Stimulated activated effector memory CD8-positive, alpha-beta T cell treated with anti-CD3 and anti-CD28 coated beads, Interleukin-12 subunit alpha, Interleukin-12 subunit beta, amount 100 ng/mL, for 72 hours (primary cell): ENCODE data around the gene MAPKBP1.
A peak's percentile ranks its signal among the peaks of the same experiment; 100 is the strongest.
"Not testable (repeated sequence)": the region's sequence is repeated elsewhere in the genome, so short reads cannot be mapped to it uniquely, and the experiment has no call there.

Source experiments
- ATAC-seq: fragments of 150-1000 bp; cut with Tn5 transposase; 2 replicates; pipeline ENCODE4 v1.10.0; 2021
- DNase-seq, 2 donors: peaks; one replicate each; pipeline ENCODE4 v3.0.0; 2021 to 2022; ENCODE audit warnings: low spot score in 2 of 2
- H3K27ac Mint-ChIP-seq: one replicate; pipeline ENCODE4 v1.8.0; 2022; ENCODE audit warnings: mild to moderate bottlenecking, mixed read lengths
- H3K36me3 Mint-ChIP-seq: one replicate; pipeline ENCODE4 v1.8.0; 2022; ENCODE audit warnings: mild to moderate bottlenecking, mixed read lengths
- H3K4me1 Mint-ChIP-seq: one replicate; pipeline ENCODE4 v1.8.0; 2022; ENCODE audit warnings: mixed read lengths
- H3K4me3 Mint-ChIP-seq: one replicate; pipeline ENCODE4 v1.8.0; 2022; ENCODE audit warnings: mild to moderate bottlenecking, mixed read lengths
- H3K9me3 Mint-ChIP-seq: one replicate; pipeline ENCODE4 v1.8.0; 2022; ENCODE audit warnings: mixed read lengths

The MAPKBP1 gene, protein sequence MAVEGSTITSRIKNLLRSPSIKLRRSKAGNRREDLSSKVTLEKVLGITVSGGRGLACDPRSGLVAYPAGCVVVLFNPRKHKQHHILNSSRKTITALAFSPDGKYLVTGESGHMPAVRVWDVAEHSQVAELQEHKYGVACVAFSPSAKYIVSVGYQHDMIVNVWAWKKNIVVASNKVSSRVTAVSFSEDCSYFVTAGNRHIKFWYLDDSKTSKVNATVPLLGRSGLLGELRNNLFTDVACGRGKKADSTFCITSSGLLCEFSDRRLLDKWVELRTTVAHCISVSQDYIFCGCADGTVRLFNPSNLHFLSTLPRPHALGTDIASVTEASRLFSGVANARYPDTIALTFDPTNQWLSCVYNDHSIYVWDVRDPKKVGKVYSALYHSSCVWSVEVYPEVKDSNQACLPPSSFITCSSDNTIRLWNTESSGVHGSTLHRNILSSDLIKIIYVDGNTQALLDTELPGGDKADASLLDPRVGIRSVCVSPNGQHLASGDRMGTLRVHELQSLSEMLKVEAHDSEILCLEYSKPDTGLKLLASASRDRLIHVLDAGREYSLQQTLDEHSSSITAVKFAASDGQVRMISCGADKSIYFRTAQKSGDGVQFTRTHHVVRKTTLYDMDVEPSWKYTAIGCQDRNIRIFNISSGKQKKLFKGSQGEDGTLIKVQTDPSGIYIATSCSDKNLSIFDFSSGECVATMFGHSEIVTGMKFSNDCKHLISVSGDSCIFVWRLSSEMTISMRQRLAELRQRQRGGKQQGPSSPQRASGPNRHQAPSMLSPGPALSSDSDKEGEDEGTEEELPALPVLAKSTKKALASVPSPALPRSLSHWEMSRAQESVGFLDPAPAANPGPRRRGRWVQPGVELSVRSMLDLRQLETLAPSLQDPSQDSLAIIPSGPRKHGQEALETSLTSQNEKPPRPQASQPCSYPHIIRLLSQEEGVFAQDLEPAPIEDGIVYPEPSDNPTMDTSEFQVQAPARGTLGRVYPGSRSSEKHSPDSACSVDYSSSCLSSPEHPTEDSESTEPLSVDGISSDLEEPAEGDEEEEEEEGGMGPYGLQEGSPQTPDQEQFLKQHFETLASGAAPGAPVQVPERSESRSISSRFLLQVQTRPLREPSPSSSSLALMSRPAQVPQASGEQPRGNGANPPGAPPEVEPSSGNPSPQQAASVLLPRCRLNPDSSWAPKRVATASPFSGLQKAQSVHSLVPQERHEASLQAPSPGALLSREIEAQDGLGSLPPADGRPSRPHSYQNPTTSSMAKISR (N-terminal part only)

GRCh38 chr15:41774062-41774881, at the start of gene MAPKBP1:
TSS of gene MAPKBP1 (plus strand) at chr15:41774484. CDS start at chr15:41775276, 792 bp downstream.
- Mint-ChIP-seq H3K9me3 (no peaks in the 10 kb centered on the region), H3K36me3 (peaks cover 4% of the 10 kb centered on the region), H3K4me3 (peak within 1 kb of the TSS; percentile 90), H3K27ac (peak within 1 kb of the TSS; percentile 96), H3K4me1 (peaks cover 54% of the 10 kb centered on the region)
- DNase-seq, result peak; percentile 91 to 98
- ATAC-seq, result peak; percentile 92

GRCh38 chr15:41727143-41727542, 47.1 kb upstream of the MAPKBP1 start:
- Mint-ChIP-seq H3K4me1 (no peaks in the 10 kb centered on the region), H3K4me3 (no peak overlapping the region), H3K9me3 (no peaks in the 10 kb centered on the region), H3K27ac (no peak overlapping the region), H3K36me3 (peaks cover 39% of the 10 kb centered on the region)
- ATAC-seq (no peak), DNase-seq (no peak)

- not testable (repeated sequence) for H3K4me1 Mint-ChIP-seq, H3K4me3 Mint-ChIP-seq, DNase-seq, H3K27ac Mint-ChIP-seq, ATAC-seq, H3K9me3 Mint-ChIP-seq
- peaks cover 45% of the 10 kb centered on the region for H3K36me3 Mint-ChIP-seq
Observed at GRCh38 chr15:41728061-41728460, 46.2 kb upstream of the MAPKBP1 start.

DNA sequence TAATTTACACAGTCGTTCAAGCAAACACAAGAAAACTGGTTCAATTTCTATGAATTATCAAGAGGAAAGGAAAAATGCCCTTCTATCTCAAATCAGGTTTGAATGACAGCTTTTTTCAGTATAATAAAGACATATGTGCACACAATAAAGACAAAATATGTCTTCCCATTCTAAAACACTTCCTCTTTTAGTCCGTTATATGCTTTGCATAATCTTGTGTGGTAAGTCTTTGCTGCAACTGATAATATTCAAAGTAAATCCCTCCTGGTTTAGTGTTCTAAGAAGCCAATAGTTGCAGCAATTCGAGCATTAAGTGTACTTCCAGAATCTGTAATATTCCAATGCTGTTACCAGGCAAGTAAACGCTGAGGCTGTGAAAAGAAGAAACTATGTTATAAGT, 43.7 kb upstream of the MAPKBP1 start:
- no peaks in the 10 kb centered on the region for H3K9me3 Mint-ChIP-seq
- H3K36me3 Mint-ChIP-seq, result peaks cover 65% of the 10 kb centered on the region
- H3K4me1 Mint-ChIP-seq, result no peaks in the 10 kb centered on the region
- DNase-seq (no peak), ATAC-seq (no peak)
- H3K27ac Mint-ChIP-seq, result no peak overlapping the region
- H3K4me3 Mint-ChIP-seq, result no peak overlapping the region

GRCh38 chr15:41732483-41732882, 41.8 kb upstream of the MAPKBP1 start:
- Mint-ChIP-seq H3K4me1 (no peaks in the 10 kb centered on the region), H3K4me3 (no peak overlapping the region), H3K27ac (no peak overlapping the region), H3K9me3 (no peaks in the 10 kb centered on the region), H3K36me3 (peaks cover 75% of the 10 kb centered on the region)
- DNase-seq (no peak), ATAC-seq (no peak)

DNA sequence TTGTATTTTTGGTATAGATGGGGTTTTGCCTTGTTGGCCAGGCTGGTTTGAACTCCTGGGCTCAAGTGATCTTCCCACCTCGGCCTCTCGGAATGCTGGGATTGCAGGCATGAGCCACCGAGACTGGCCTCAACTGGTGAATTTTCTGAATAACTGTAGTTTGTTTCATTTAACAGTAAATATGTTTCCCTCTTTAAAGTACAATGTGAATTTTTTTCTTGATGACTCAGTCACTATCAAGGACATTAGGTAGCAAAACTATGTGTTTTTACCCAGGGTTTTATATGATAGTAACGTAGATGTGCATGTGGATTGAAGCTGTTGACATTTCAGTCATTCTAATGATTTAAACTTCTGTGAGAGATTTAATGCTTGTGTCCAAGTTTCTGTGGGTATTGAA, 40.2 kb upstream of the MAPKBP1 start:
- ATAC-seq (no peak), DNase-seq (no peak)
- peaks cover 78% of the 10 kb centered on the region for H3K36me3 Mint-ChIP-seq
- no peaks in the 10 kb centered on the region for H3K9me3 Mint-ChIP-seq
- H3K4me3 Mint-ChIP-seq, result no peak overlapping the region
- no peaks in the 10 kb centered on the region for H3K4me1 Mint-ChIP-seq
- H3K27ac Mint-ChIP-seq, result no peak overlapping the region

DNA sequence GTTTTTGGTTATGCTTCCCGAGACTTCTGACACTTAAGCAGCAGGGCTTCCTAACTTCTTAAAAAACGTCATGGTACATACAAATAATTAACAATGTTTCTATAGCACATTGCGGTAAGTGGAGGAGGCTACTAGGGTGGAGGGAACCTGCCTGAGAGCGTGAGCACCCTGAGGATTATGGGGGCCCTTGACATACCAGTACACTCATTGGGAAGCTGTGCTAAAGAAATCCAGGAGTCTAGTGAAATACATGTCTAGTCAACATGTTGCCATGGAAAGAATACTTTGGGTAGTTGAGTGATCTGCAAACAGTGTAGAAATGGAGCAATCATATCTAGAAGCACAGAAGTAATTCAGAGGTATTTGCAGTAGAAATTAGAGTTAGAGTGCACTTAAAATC, 39.2 kb upstream of the MAPKBP1 start:
- DNase-seq, result no peak
- Mint-ChIP-seq H3K9me3 (no peaks in the 10 kb centered on the region), H3K4me3 (no peak overlapping the region), H3K36me3 (peaks cover 76% of the 10 kb centered on the region), H3K4me1 (no peaks in the 10 kb centered on the region), H3K27ac (no peak overlapping the region)
- ATAC-seq, result no peak

- H3K36me3 Mint-ChIP-seq, result peaks cover 76% of the 10 kb centered on the region
- not testable (repeated sequence) for H3K27ac Mint-ChIP-seq, ATAC-seq
Observed at GRCh38 chr15:41735492-41735891, 38.8 kb upstream of the MAPKBP1 start.

DNA sequence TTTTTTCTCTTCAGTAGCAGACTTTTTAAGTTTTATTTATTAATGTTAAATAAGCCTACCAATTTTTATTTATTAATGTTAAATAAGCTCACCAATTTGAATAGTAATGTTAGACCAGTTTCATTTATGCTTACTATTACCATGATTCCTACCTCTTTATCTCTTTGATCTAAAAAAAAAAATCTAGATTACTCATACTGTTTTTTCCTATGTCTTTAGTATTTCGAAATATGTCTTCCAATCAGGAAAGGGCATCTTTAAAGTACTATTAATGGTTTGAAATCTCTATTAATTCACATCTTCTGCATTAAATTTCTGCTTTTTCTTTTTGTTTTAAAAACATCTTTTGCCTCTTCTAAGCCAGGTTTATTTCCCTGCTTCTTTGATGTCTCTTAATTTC, 27.5 kb upstream of the MAPKBP1 start:
- peak overlapping the region; percentile 29 for H3K27ac Mint-ChIP-seq
- H3K36me3 Mint-ChIP-seq, result peaks cover 95% of the 10 kb centered on the region
- ATAC-seq, result no peak

More at GRCh38 chr15:41735492-41735891, 38.8 kb upstream of the MAPKBP1 start:
- H3K9me3 Mint-ChIP-seq, H3K4me1 Mint-ChIP-seq, DNase-seq, H3K4me3 Mint-ChIP-seq: not testable (repeated sequence)

GRCh38 chr15:41756198-41756597, 18.1 kb upstream of the MAPKBP1 start:
- H3K4me1 Mint-ChIP-seq, result no peaks in the 10 kb centered on the region
- no peaks in the 10 kb centered on the region for H3K9me3 Mint-ChIP-seq
- DNase-seq (no peak), ATAC-seq (no peak)
- peaks cover 90% of the 10 kb centered on the region for H3K36me3 Mint-ChIP-seq
- H3K27ac Mint-ChIP-seq, result no peak overlapping the region
- H3K4me3 Mint-ChIP-seq, result no peak overlapping the region

More for the DNA sequence above, 27.5 kb upstream of the MAPKBP1 start:
- Mint-ChIP-seq H3K4me1 (no peaks in the 10 kb centered on the region), H3K4me3 (no peak overlapping the region), H3K9me3 (no peaks in the 10 kb centered on the region)
- DNase-seq, result no peak

DNA sequence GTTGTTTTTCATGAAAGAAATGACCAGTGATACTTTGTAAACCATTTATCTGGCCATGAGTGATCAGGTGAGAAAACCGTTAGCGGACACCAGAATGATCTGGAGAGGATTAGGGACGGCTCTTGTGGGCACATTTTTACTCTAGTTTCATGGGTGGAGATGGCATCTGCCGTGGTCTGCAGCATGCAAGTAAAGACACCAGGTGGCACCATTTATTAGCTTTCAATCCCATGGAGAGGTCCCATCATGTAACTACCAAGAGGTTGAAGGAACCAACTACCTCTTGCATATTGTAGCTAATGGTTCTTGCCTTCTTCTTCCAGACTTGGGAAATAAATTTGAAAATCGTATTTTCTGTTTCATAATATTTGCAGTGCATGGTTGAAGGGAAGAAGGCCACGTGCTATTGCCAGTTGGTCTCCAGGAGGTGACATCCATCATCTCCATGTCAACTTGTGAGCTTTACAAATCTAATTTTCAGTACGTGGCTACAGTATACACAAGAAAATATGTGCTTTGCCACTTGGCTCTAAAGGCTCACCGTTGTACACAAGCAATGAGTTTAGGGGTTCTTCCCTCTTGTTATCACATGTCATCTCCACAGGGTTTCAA, 1.5 kb upstream of the MAPKBP1 start:
- H3K27ac Mint-ChIP-seq, result peak overlapping the region; percentile 96
- no peaks in the 10 kb centered on the region for H3K9me3 Mint-ChIP-seq
- H3K4me3 Mint-ChIP-seq, result peak overlapping the region; percentile 90
- DNase-seq (peak; percentile 14 to 64), ATAC-seq (peak; percentile 15)
- peaks cover 16% of the 10 kb centered on the region for H3K36me3 Mint-ChIP-seq
- peaks cover 41% of the 10 kb centered on the region for H3K4me1 Mint-ChIP-seq

GRCh38 chr15:41773332-41773728, 954 bp upstream of the MAPKBP1 start:
- Mint-ChIP-seq H3K4me3 (peak overlapping the region; percentile 90), H3K9me3 (no peaks in the 10 kb centered on the region), H3K36me3 (peaks cover 12% of the 10 kb centered on the region), H3K4me1 (peaks cover 46% of the 10 kb centered on the region), H3K27ac (peak overlapping the region; percentile 96)
- DNase-seq (no peak), ATAC-seq (no peak)

DNA sequence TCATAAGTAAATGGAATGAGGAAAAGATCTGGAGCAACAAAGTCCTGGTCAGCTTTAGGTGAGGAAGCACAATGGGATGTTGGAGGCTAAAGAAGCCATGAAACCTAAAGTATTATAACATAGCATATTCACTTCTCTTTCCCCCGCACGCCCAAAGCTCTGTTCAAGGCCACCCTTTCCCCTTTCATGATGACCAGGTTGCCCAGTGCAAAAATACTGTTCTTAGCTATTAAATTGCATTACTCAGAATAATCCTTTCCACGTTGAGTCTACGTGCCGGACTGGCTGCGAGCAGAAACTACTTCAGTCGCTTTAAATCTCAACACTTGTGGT, 589 bp upstream of the MAPKBP1 start:
- Mint-ChIP-seq H3K4me1 (peaks cover 49% of the 10 kb centered on the region), H3K4me3 (peak overlapping the region; percentile 90)
- ATAC-seq, result no peak

DNA sequence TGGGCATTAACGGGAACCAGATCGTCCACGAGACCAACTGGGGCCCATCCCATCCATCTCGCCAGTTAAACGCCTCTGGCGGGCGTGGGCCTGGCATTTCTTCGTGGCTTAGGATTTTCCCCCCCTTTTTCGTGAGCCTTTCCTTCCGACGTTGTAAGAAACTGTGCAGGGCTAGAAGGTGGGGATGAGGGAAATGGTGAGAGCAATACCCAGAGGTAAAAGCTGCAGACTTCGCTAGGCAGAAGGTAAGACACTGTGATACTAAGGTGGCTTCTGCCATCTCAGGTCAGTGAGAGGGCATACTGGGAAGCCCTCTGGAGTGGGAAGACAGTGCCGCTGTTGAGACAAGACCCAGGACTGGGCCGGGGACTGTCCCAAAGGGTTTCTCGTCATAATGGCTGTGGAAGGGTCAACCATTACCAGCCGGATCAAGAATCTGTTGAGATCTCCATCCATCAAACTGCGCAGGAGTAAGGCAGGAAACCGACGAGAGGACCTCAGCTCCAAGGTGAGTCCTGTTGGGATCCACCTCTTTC, 666 bp downstream of the MAPKBP1 start:
- Mint-ChIP-seq H3K36me3 (peaks cover 8% of the 10 kb centered on the region), H3K9me3 (no peaks in the 10 kb centered on the region), H3K27ac (peak overlapping the region; percentile 96), H3K4me1 (peaks cover 61% of the 10 kb centered on the region), H3K4me3 (peak overlapping the region; percentile 90)
- DNase-seq (no peak), ATAC-seq (no peak)

More for the DNA sequence above, 589 bp upstream of the MAPKBP1 start:
- Mint-ChIP-seq H3K36me3 (peaks cover 8% of the 10 kb centered on the region), H3K27ac (peak overlapping the region; percentile 96), H3K9me3 (no peaks in the 10 kb centered on the region)
- DNase-seq, result no peak
